Smooth muscle cell of the umbilical artery (primary cell): ENCODE measurements around the gene C2orf69. TPM values are rescaled to one million over a fixed set of nuclear protein-coding genes. Genes with fewer than 3 reads are reported as not detected.

Experiments used
- total RNA-seq: library from RNA; depleted of rRNA; stranded (reverse); fragments of >200 nt; gene quantifications from 2 replicates; pipeline ENCODE4 v1.2.3, GENCODE V29; 2014

The C2orf69 gene, protein sequence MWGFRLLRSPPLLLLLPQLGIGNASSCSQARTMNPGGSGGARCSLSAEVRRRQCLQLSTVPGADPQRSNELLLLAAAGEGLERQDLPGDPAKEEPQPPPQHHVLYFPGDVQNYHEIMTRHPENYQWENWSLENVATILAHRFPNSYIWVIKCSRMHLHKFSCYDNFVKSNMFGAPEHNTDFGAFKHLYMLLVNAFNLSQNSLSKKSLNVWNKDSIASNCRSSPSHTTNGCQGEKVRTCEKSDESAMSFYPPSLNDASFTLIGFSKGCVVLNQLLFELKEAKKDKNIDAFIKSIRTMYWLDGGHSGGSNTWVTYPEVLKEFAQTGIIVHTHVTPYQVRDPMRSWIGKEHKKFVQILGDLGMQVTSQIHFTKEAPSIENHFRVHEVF
- total RNA-seq, result 10.4 and 14.0 TPM in 2 replicates

DNA sequence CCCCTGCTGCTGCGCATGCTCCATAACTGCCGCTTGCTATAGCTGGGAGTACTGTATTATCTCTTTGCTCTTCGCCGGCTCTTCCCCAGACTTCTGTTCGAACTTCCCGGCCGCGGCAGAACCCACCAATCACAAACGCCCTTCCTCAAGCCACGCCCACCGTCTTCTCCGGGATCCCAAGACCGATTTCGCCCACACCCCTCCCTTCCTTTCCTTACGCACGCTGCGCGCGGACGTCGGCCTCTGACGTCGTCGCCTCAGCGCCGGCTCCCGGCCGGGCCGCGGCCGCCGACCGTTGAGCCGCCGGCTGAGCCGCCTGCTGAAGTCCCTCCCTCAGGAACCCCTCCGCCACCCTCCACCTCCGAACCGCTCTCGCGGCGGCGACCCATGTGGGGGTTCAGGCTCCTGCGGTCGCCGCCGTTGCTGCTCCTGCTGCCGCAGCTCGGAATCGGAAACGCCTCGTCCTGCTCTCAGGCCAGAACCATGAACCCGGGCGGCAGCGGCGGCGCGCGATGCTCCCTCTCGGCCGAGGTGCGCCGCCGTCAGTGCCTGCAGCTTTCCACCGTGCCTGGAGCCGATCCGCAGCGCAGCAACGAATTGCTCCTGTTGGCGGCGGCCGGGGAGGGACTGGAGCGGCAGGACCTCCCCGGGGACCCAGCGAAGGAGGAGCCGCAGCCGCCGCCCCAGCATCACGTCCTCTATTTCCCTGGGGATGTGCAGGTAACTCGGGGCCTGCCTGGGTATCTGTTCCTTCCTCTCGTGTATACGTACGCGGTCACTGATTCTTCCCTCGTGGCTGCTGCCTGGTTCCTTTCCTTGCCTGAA, at the start of gene C2orf69:
C2orf69 (plus strand) TSS at position 242 of the 825 bp plus-strand sequence; CDS start at position 388, 146 bp downstream.

DNA sequence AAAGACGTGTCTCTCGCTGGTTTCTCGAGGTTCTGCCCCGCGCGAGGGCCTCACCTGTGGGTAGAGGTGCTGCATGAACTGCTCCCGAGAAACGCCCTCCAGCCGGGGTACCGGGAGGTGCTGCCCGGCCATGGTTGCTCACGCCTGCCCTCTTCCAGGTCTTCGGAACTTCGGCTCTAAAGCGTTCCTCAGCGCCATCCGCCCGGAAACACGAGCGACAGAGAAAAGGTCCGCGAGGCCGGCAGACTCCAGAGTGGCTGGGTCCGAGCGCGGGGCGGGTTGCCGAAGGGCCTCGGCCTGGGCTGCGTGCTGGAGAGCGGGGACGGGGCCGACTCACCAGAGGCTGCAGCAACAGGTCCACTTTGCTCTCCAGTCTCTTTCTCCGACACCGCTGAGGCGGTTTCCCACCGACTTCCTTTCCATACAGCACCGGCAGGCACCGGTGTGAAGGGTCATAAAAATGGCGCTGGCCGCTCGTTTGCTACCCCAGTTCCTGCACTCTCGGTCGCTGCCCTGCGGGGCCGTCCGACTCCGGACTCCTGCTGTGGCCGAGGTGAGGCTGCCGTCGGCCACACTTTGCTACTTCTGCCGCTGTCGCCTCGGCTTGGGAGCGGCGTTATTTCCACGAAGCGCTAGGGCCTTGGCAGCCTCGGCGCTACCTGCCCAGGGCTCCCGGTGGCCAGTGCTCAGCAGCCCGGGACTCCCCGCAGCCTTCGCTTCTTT, 44.4 kb downstream of the C2orf69 start, which contains the start of the genes MAIP1 and TYW5:
MAIP1 (plus strand) TSS at position 244 of the 723 bp plus-strand sequence; CDS start at position 461, 217 bp downstream.
TYW5 (minus strand) TSS at position 153 of the 723 bp plus-strand sequence; CDS start at position 132, 21 bp downstream.

Other genes starting within 250 kb of the C2orf69 start
- gene FTCDNL1, start 60.1 kb upstream of the C2orf69 start, total RNA-seq, result 1.5 and 1.8 TPM in 2 replicates
- 11.0 and 11.9 TPM in 2 replicates for gene TYW5, start 44.2 kb downstream of the C2orf69 start, total RNA-seq
- gene MAIP1, start 44.3 kb downstream of the C2orf69 start, total RNA-seq, result 21.4 and 21.5 TPM in 2 replicates